PC-9 (cell line): Measurements from ENCODE around the gene COMT. TPM values are rescaled to one million over a fixed set of nuclear protein-coding genes. Genes with fewer than 3 reads are reported as not detected.

Experiments
- BruUV-seq: library from RNA; stranded (reverse); fragments of 400-500 nt; replicated peaks from 2 replicates; lab custom pipeline; 2021; lab: Mats Ljungman, UMichigan
- CTCF ChIA-PET: fragments of 300-600 bp; sonication (Branson Sonifier 250); formaldehyde crosslinking; loops from one replicate; lab custom pipeline; 2022; ENCODE audit warnings: antibody characterized with exemption; lab: Charles Lee
- POLR2A ChIA-PET: fragments of 300-600 bp; sonication (Branson Sonifier 250); formaldehyde crosslinking; loops from one replicate; lab custom pipeline; 2022; ENCODE audit warnings: antibody characterized with exemption; ENCODE audit not compliant: unreplicated experiment; lab: Charles Lee
- DNase-seq, 2 experiments: peaks; one replicate each; pipeline versions ENCODE4 v3.0.0 to v3.0.0-alpha.2; 2015 to 2022; ENCODE audit warnings: mixed read lengths in 1 of 2
- H2AFZ ChIP-seq: fragments of 200-600 bp; sonication (generic); 2 replicates; pipeline ENCODE4 v1.8.1; 2017; ENCODE audit warnings: antibody characterized with exemption
- H3F3A ChIP-seq: fragments of 200-600 bp; sonication (generic); 2 replicates; pipeline ENCODE4 v1.8.1; 2017; ENCODE audit warnings: antibody characterized with exemption, mild to moderate bottlenecking, low read depth; ENCODE audit not compliant: insufficient read depth
- H3K27ac ChIP-seq: fragments of 200-600 bp; sonication (generic); 2 replicates; pipeline ENCODE4 v1.6.1; 2016; ENCODE audit warnings: mixed run types
- H3K27me3 ChIP-seq: fragments of 200-600 bp; sonication (generic); 2 replicates; pipeline ENCODE4 v1.6.1; 2016; ENCODE audit warnings: low read depth, mixed run types; ENCODE audit not compliant: insufficient read depth
- H3K36me3 ChIP-seq: fragments of 200-600 bp; sonication (generic); 2 replicates; pipeline ENCODE4 v1.6.1; 2016; ENCODE audit warnings: low read depth, mixed run types
- H3K4me1 ChIP-seq: fragments of 200-600 bp; sonication (generic); replicated peaks from 2 replicates; pipeline ENCODE4 v1.6.1; 2016; ENCODE audit warnings: mixed run types; ENCODE audit not compliant: insufficient read depth
- H3K4me2 ChIP-seq: fragments of 200-600 bp; sonication (generic); 2 replicates; pipeline ENCODE4 v1.6.1; 2017; ENCODE audit warnings: mixed run types
- H3K4me3 ChIP-seq: fragments of 200-600 bp; sonication (generic); 2 replicates; pipeline ENCODE4 v1.6.1; 2016; ENCODE audit warnings: mixed run types
- H3K79me2 ChIP-seq: fragments of 200-600 bp; sonication (generic); 2 replicates; pipeline ENCODE4 v1.6.1; 2017; ENCODE audit warnings: low read depth, mixed run types
- H3K9me2 ChIP-seq: fragments of 200-600 bp; sonication (generic); 2 replicates; pipeline ENCODE4 v1.8.1; 2017; ENCODE audit warnings: mild to moderate bottlenecking; ENCODE audit not compliant: insufficient read depth
- H3K9me3 ChIP-seq: fragments of 200-600 bp; sonication (generic); 2 replicates; pipeline ENCODE4 v1.8.1; 2016; ENCODE audit warnings: low read depth; ENCODE audit not compliant: insufficient read depth
- H4K20me1 ChIP-seq: fragments of 200-600 bp; sonication (generic); 2 replicates; pipeline ENCODE4 v1.8.1; 2017; ENCODE audit not compliant: insufficient read depth
- CTCF ChIP-seq: fragments of 200-600 bp; sonication (generic); conservative IDR thresholded peaks from 2 replicates; pipeline ENCODE4 v1.6.1; 2017; ENCODE audit warnings: mixed run types, antibody characterized with exemption, mild to moderate bottlenecking, moderate library complexity
- EZH2 ChIP-seq: fragments of 200-600 bp; sonication (generic); IDR thresholded peaks from 2 replicates; pipeline ENCODE4 v1.8.0; 2017; ENCODE audit warnings: antibody characterized with exemption, low read depth
- intact Hi-C: fragments of 100-400 bp; cut with micrococcal nuclease; formaldehyde crosslinking; loops from one replicate; pipeline ENCODE4 v1.10.0; 2022; ENCODE audit not compliant: unreplicated experiment
- total RNA-seq: library from RNA; stranded (reverse); gene quantifications from 2 replicates; pipeline ENCODE4 v1.2.3, GENCODE V29; 2021

COMT gene
- total RNA-seq, 1 experiment from 2014 or later = 99.9 TPM

GRCh38 chr22:19915287-19915954, 26.2 kb upstream of the COMT start:
- no peak overlapping the region for H2AFZ ChIP-seq
- intact Hi-C loops = no loop called here
- no peaks in the 10 kb centered on the region for H3K4me1 ChIP-seq
- no peaks in the 10 kb centered on the region for H3K79me2 ChIP-seq
- no peaks in the 10 kb centered on the region for H4K20me1 ChIP-seq
- no peak for TF ChIP-seq EZH2
- no peak for TF ChIP-seq CTCF
- ChIA-PET POLR2A (no interaction called here), CTCF (no interaction called here)
- BruUV-seq = no TSS peak
- H3K4me2 ChIP-seq = no peak overlapping the region
- H3F3A ChIP-seq = no peaks in the 10 kb centered on the region
- H3K27ac ChIP-seq = no peak overlapping the region
- no peaks in the 10 kb centered on the region for H3K9me3 ChIP-seq
- DNase-seq = no peak
- H3K27me3 ChIP-seq = no peaks in the 10 kb centered on the region
- no peak overlapping the region for H3K4me3 ChIP-seq
- no peaks in the 10 kb centered on the region for H3K36me3 ChIP-seq
- no peaks in the 10 kb centered on the region for H3K9me2 ChIP-seq

- Histone ChIP-seq H3F3A (no peaks in the 10 kb centered on the region), H3K9me3 (no peaks in the 10 kb centered on the region), H3K4me1 (no peaks in the 10 kb centered on the region), H3K9me2 (no peaks in the 10 kb centered on the region), H3K36me3 (no peaks in the 10 kb centered on the region), H3K79me2 (no peaks in the 10 kb centered on the region), H2AFZ (no peak overlapping the region), H3K4me2 (no peak overlapping the region), H3K4me3 (no peak overlapping the region), H3K27me3 (no peaks in the 10 kb centered on the region), H4K20me1 (no peaks in the 10 kb centered on the region), H3K27ac (no peak overlapping the region)
- CTCF ChIA-PET = no interaction called here
- POLR2A ChIA-PET = no interaction called here
- intact Hi-C loops = no loop called here
- DNase-seq = no peak
- no TSS peak for BruUV-seq
- TF ChIP-seq EZH2 (no peak), CTCF (no peak)
These were observed 25.6 kb upstream of the COMT start for GRCh38 chr22:19916006-19916405.

DNA sequence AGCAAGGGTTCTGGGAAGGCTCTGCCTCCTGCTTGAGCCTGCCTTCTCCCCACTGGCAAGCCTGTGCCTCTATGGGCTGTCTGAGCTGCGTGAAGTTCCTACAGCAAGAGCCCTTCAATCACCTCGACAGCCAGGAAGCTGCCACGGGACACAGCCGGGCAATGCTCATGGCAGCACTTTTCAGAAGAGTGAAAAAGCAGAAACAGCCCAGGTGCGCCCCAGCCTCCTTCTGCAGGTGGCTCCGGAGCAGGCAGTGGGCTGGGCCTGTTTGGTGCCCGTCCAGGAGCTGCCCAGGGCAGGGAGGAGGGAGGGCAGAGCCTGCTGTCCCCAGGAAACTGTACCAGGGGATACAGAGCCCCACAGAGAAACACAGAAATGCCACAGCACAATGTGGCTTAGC, 24.6 kb upstream of the COMT start:
- no peaks in the 10 kb centered on the region for H3K9me2 ChIP-seq
- H4K20me1 ChIP-seq = no peaks in the 10 kb centered on the region
- H2AFZ ChIP-seq = no peak overlapping the region
- H3K9me3 ChIP-seq = no peaks in the 10 kb centered on the region
- intact Hi-C loops = no loop called here
- H3K79me2 ChIP-seq = no peaks in the 10 kb centered on the region
- TF ChIP-seq CTCF = no peak
- TF ChIP-seq EZH2 = no peak
- H3K27me3 ChIP-seq = no peaks in the 10 kb centered on the region
- H3F3A ChIP-seq = no peaks in the 10 kb centered on the region
- DNase-seq = no peak
- no peak overlapping the region for H3K4me2 ChIP-seq
- no peaks in the 10 kb centered on the region for H3K36me3 ChIP-seq
- ChIA-PET CTCF (no interaction called here), POLR2A (no interaction called here)
- no peaks in the 10 kb centered on the region for H3K4me1 ChIP-seq
- H3K4me3 ChIP-seq = no peak overlapping the region
- no peak overlapping the region for H3K27ac ChIP-seq
- no TSS peak for BruUV-seq
